ENCODE measurements around the gene H19.

H19 gene

GRCh38 chr11:1982873-1983600, 14.6 kb downstream of the H19 start:
- Histone ChIP-seq H3K4me3 (ENCODE audit: low read depth, low read length) (no peak overlapping the region), H3K9me3 (ENCODE audit: control insufficient read depth, insufficient read depth, low read length) (no peaks in the 10 kb centered on the region), H3K9ac (ENCODE audit: low read depth, low read length) (no peak overlapping the region), H3K36me3 (ENCODE audit: control insufficient read depth, insufficient read depth, low read length) (no peaks in the 10 kb centered on the region), H3K27me3 (ENCODE audit: control insufficient read depth, insufficient read depth, low read length) (no peaks in the 10 kb centered on the region), H3K4me1 (ENCODE audit: control insufficient read depth, insufficient read depth, low read length) (no peaks in the 10 kb centered on the region)

GRCh38 chr11:1979607-1980006, 18.0 kb downstream of the H19 start:
- Histone ChIP-seq H3K36me3 (ENCODE audit: control insufficient read depth, insufficient read depth, low read length) (no peaks in the 10 kb centered on the region), H3K9me3 (ENCODE audit: control insufficient read depth, insufficient read depth, low read length) (no peaks in the 10 kb centered on the region), H3K27me3 (ENCODE audit: control insufficient read depth, insufficient read depth, low read length) (no peaks in the 10 kb centered on the region), H3K9ac (ENCODE audit: low read depth, low read length) (no peak overlapping the region), H3K4me1 (ENCODE audit: control insufficient read depth, insufficient read depth, low read length) (no peaks in the 10 kb centered on the region), H3K4me3 (ENCODE audit: low read depth, low read length) (no peak overlapping the region)

DNA sequence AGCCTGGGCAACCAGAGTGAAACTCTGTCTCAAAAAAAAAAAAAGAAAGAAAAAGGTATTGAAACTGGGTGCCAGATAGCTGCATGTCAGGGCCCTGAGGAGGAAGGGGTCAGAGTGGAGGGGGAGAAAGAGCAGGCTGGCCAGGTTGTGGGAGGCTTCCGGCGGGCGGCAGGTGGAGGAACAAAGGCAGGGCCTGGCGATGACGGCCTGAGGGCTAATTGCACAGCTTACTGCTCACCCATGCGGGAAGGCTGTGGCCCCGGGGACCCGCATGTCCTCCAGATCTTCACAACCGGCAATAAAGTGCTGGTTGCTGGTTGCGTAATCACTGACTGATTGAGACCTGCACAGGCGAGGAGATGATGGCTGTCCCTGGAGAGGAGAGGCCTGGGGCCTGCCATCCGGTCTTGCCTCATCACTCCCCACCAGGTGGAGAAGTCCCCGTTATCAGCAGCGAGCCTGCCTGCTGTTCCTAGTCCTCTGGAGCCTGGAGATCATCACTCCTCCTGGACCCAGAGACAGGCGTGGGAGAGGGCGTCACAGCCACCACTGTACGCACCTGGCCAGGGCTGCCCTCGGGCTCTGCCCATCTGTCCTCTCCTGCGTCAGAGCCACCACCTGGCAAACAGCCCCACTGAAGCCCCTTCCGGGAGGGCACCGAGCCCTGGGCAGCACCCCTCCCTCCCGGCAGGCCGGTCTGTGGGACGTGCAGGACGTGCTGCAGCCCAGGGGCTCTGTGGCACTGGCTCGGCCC, 18.7 kb downstream of the H19 start:
- Histone ChIP-seq H3K27me3 (ENCODE audit: control insufficient read depth, insufficient read depth, low read length) (no peaks in the 10 kb centered on the region), H3K4me1 (ENCODE audit: control insufficient read depth, insufficient read depth, low read length) (no peaks in the 10 kb centered on the region), H3K36me3 (ENCODE audit: control insufficient read depth, insufficient read depth, low read length) (no peaks in the 10 kb centered on the region), H3K4me3 (ENCODE audit: low read depth, low read length) (no peak overlapping the region), H3K9ac (ENCODE audit: low read depth, low read length) (no peak overlapping the region), H3K9me3 (ENCODE audit: control insufficient read depth, insufficient read depth, low read length) (no peaks in the 10 kb centered on the region)

- H3K27me3 ChIP-seq (ENCODE audit: control insufficient read depth, insufficient read depth, low read length) = no peaks in the 10 kb centered on the region
- no peak overlapping the region for H3K4me3 ChIP-seq (ENCODE audit: low read depth, low read length)
- H3K9me3 ChIP-seq (ENCODE audit: control insufficient read depth, insufficient read depth, low read length) = no peaks in the 10 kb centered on the region
- H3K9ac ChIP-seq (ENCODE audit: low read depth, low read length) = no peak overlapping the region
- no peaks in the 10 kb centered on the region for H3K4me1 ChIP-seq (ENCODE audit: control insufficient read depth, insufficient read depth, low read length)
- H3K36me3 ChIP-seq (ENCODE audit: control insufficient read depth, insufficient read depth, low read length) = no peaks in the 10 kb centered on the region
These were observed 22.5 kb downstream of the H19 start for GRCh38 chr11:1975185-1975584.

GRCh38 chr11:1970956-1971355, 26.7 kb downstream of the H19 start:
- H3K9ac ChIP-seq (ENCODE audit: low read depth, low read length) = no peak overlapping the region
- no peaks in the 10 kb centered on the region for H3K9me3 ChIP-seq (ENCODE audit: control insufficient read depth, insufficient read depth, low read length)
- no peaks in the 10 kb centered on the region for H3K36me3 ChIP-seq (ENCODE audit: control insufficient read depth, insufficient read depth, low read length)
- H3K4me3 ChIP-seq (ENCODE audit: low read depth, low read length) = no peak overlapping the region
- H3K27me3 ChIP-seq (ENCODE audit: control insufficient read depth, insufficient read depth, low read length) = no peaks in the 10 kb centered on the region
- no peaks in the 10 kb centered on the region for H3K4me1 ChIP-seq (ENCODE audit: control insufficient read depth, insufficient read depth, low read length)

GRCh38 chr11:1969776-1970175, 27.9 kb downstream of the H19 start:
- Histone ChIP-seq H3K27me3 (ENCODE audit: control insufficient read depth, insufficient read depth, low read length) (no peaks in the 10 kb centered on the region), H3K9me3 (ENCODE audit: control insufficient read depth, insufficient read depth, low read length) (no peaks in the 10 kb centered on the region), H3K36me3 (ENCODE audit: control insufficient read depth, insufficient read depth, low read length) (no peaks in the 10 kb centered on the region), H3K9ac (ENCODE audit: low read depth, low read length) (no peak overlapping the region), H3K4me3 (ENCODE audit: low read depth, low read length) (no peak overlapping the region), H3K4me1 (ENCODE audit: control insufficient read depth, insufficient read depth, low read length) (no peaks in the 10 kb centered on the region)

DNA sequence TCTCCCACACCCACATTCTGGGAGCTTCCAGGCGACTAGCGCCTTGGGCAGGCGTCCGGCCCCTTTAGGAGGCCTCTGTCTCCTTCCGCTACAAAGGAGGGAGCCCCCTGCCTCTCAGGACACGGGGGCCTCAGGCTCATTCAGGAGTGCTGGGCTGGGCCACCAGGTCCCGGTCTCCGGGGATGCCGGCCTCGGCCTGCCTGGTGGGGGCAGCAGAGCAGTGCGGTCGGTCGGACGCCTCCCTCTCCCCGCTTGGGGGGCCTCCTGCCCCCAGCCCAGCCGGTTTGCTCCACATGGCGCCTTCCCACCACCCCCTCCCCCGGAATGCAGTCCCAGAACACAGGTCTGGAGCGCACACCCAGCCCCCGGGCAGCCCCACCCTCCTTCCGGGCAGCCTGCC, 28.6 kb downstream of the H19 start:
- Histone ChIP-seq H3K36me3 (ENCODE audit: control insufficient read depth, insufficient read depth, low read length) (no peaks in the 10 kb centered on the region), H3K27me3 (ENCODE audit: control insufficient read depth, insufficient read depth, low read length) (no peaks in the 10 kb centered on the region), H3K9me3 (ENCODE audit: control insufficient read depth, insufficient read depth, low read length) (no peaks in the 10 kb centered on the region), H3K4me1 (ENCODE audit: control insufficient read depth, insufficient read depth, low read length) (no peaks in the 10 kb centered on the region), H3K9ac (ENCODE audit: low read depth, low read length) (no peak overlapping the region), H3K4me3 (ENCODE audit: low read depth, low read length) (no peak overlapping the region)

GRCh38 chr11:1968454-1969002, 29.1 kb downstream of the H19 start:
- no peak overlapping the region for H3K9ac ChIP-seq (ENCODE audit: low read depth, low read length)
- no peaks in the 10 kb centered on the region for H3K36me3 ChIP-seq (ENCODE audit: control insufficient read depth, insufficient read depth, low read length)
- H3K27me3 ChIP-seq (ENCODE audit: control insufficient read depth, insufficient read depth, low read length) = no peaks in the 10 kb centered on the region
- no peaks in the 10 kb centered on the region for H3K4me1 ChIP-seq (ENCODE audit: control insufficient read depth, insufficient read depth, low read length)
- H3K9me3 ChIP-seq (ENCODE audit: control insufficient read depth, insufficient read depth, low read length) = no peaks in the 10 kb centered on the region
- H3K4me3 ChIP-seq (ENCODE audit: low read depth, low read length) = no peak overlapping the region

- Histone ChIP-seq H3K4me1 (ENCODE audit: control insufficient read depth, insufficient read depth, low read length) (no peaks in the 10 kb centered on the region), H3K27me3 (ENCODE audit: control insufficient read depth, insufficient read depth, low read length) (no peaks in the 10 kb centered on the region), H3K9me3 (ENCODE audit: control insufficient read depth, insufficient read depth, low read length) (no peaks in the 10 kb centered on the region), H3K36me3 (ENCODE audit: control insufficient read depth, insufficient read depth, low read length) (no peaks in the 10 kb centered on the region), H3K9ac (ENCODE audit: low read depth, low read length) (no peak overlapping the region), H3K4me3 (ENCODE audit: low read depth, low read length) (no peak overlapping the region)
These were observed 29.9 kb downstream of the H19 start for GRCh38 chr11:1967641-1968225.

GRCh38 chr11:1966531-1966930, 31.1 kb downstream of the H19 start:
- Histone ChIP-seq H3K4me3 (ENCODE audit: low read depth, low read length) (no peak overlapping the region), H3K9ac (ENCODE audit: low read depth, low read length) (no peak overlapping the region), H3K36me3 (ENCODE audit: control insufficient read depth, insufficient read depth, low read length) (no peaks in the 10 kb centered on the region), H3K27me3 (ENCODE audit: control insufficient read depth, insufficient read depth, low read length) (no peaks in the 10 kb centered on the region), H3K4me1 (ENCODE audit: control insufficient read depth, insufficient read depth, low read length) (no peaks in the 10 kb centered on the region), H3K9me3 (ENCODE audit: control insufficient read depth, insufficient read depth, low read length) (no peaks in the 10 kb centered on the region)

- Histone ChIP-seq H3K4me3 (ENCODE audit: low read depth, low read length) (no peak overlapping the region), H3K9me3 (ENCODE audit: control insufficient read depth, insufficient read depth, low read length) (no peaks in the 10 kb centered on the region), H3K9ac (ENCODE audit: low read depth, low read length) (no peak overlapping the region), H3K27me3 (ENCODE audit: control insufficient read depth, insufficient read depth, low read length) (no peaks in the 10 kb centered on the region), H3K4me1 (ENCODE audit: control insufficient read depth, insufficient read depth, low read length) (no peaks in the 10 kb centered on the region), H3K36me3 (ENCODE audit: control insufficient read depth, insufficient read depth, low read length) (no peaks in the 10 kb centered on the region)
These were observed 32.7 kb downstream of the H19 start for GRCh38 chr11:1964955-1965354.

GRCh38 chr11:1964348-1964747, 33.3 kb downstream of the H19 start:
- Histone ChIP-seq H3K9ac (ENCODE audit: low read depth, low read length) (no peak overlapping the region), H3K4me3 (ENCODE audit: low read depth, low read length) (no peak overlapping the region), H3K4me1 (ENCODE audit: control insufficient read depth, insufficient read depth, low read length) (no peaks in the 10 kb centered on the region), H3K9me3 (ENCODE audit: control insufficient read depth, insufficient read depth, low read length) (no peaks in the 10 kb centered on the region), H3K36me3 (ENCODE audit: control insufficient read depth, insufficient read depth, low read length) (no peaks in the 10 kb centered on the region), H3K27me3 (ENCODE audit: control insufficient read depth, insufficient read depth, low read length) (no peaks in the 10 kb centered on the region)
